HEK293T (cell line): Measurements from ENCODE around the gene KIF4A.

ENCODE experiments used
- CTCF ChIA-PET: fragments of 350-600 bp; formaldehyde crosslinking; extraction: SDS; loops from one replicate; lab custom pipeline; 2021; ENCODE audit warnings: antibody characterized with exemption, inconsistent platforms; lab: Yijun Ruan, JAX
- POLR2A ChIA-PET: fragments of 350-600 bp; formaldehyde crosslinking; extraction: SDS; loops from one replicate; lab custom pipeline; 2020; ENCODE audit warnings: antibody characterized with exemption, inconsistent platforms; lab: Yijun Ruan, JAX
- DNase-seq: peaks from one replicate; pipeline ENCODE4 v3.0.0; 2012; ENCODE audit warnings: mixed read lengths; ENCODE audit errors: extremely low spot score
- ARNT ChIP-seq: fragments of 450-650 bp; IDR thresholded peaks from 2 replicates; pipeline ENCODE4 v1.6.1; 2017; ENCODE audit warnings: mild to moderate bottlenecking
- BHLHE40 ChIP-seq: fragments of 450-650 bp; IDR thresholded peaks from 2 replicates; pipeline ENCODE4 v1.6.1; 2016; ENCODE audit warnings: mild to moderate bottlenecking, moderate library complexity, borderline replicate concordance
- CTBP1 ChIP-seq: fragments of 450-650 bp; IDR thresholded peaks from 2 replicates; pipeline ENCODE4 v1.6.1; 2016; ENCODE audit warnings: borderline replicate concordance
- ELF4 ChIP-seq: fragments of 450-650 bp; IDR thresholded peaks from 2 replicates; pipeline ENCODE4 v1.6.1; 2017; ENCODE audit warnings: antibody characterized with exemption
- FOXA1 ChIP-seq: fragments of 450-650 bp; IDR thresholded peaks from 2 replicates; pipeline ENCODE4 v1.6.1; 2016; ENCODE audit warnings: mild to moderate bottlenecking
- FOXK2 ChIP-seq: fragments of 450-650 bp; IDR thresholded peaks from 2 replicates; pipeline ENCODE4 v1.6.1; 2016; ENCODE audit warnings: mild to moderate bottlenecking
- FOXM1 ChIP-seq: fragments of 450-650 bp; IDR thresholded peaks from 2 replicates; pipeline ENCODE4 v1.6.1; 2017; ENCODE audit warnings: mild to moderate bottlenecking, borderline replicate concordance
- HDGF ChIP-seq: fragments of 450-650 bp; IDR thresholded peaks from 2 replicates; pipeline ENCODE4 v1.6.1; 2017; ENCODE audit warnings: antibody characterized with exemption, borderline replicate concordance
- L3MBTL2 ChIP-seq: fragments of 450-650 bp; conservative IDR thresholded peaks from 2 replicates; pipeline ENCODE4 v1.6.1; 2016; ENCODE audit warnings: mild to moderate bottlenecking
- LEF1 ChIP-seq: fragments of 450-650 bp; IDR thresholded peaks from 2 replicates; pipeline ENCODE4 v1.6.1; 2017; ENCODE audit warnings: mild to moderate bottlenecking, borderline replicate concordance
- NFRKB ChIP-seq: fragments of 450-650 bp; IDR thresholded peaks from 2 replicates; pipeline ENCODE4 v1.6.1; 2016; ENCODE audit warnings: mild to moderate bottlenecking, moderate library complexity
- PKNOX1 ChIP-seq: fragments of 450-650 bp; IDR thresholded peaks from 2 replicates; pipeline ENCODE4 v1.6.1; 2016
- SP1 ChIP-seq: fragments of 450-650 bp; IDR thresholded peaks from 2 replicates; pipeline ENCODE4 v1.6.1; 2017
- SUZ12 ChIP-seq: fragments of 450-650 bp; IDR thresholded peaks from 2 replicates; pipeline ENCODE4 v1.6.1; 2016; ENCODE audit warnings: mild to moderate bottlenecking
- TARDBP ChIP-seq: fragments of 450-650 bp; IDR thresholded peaks from 2 replicates; pipeline ENCODE4 v1.6.1; 2016
- ZNF384 ChIP-seq: fragments of 450-650 bp; IDR thresholded peaks from 2 replicates; pipeline ENCODE4 v1.6.1; 2016

The KIF4A gene

GRCh38 chrX:70445951-70446350, 156.0 kb downstream of the KIF4A start:
- DNase-seq: no peak
- TF ChIP-seq FOXK2: no peak
- TF ChIP-seq CTBP1: no peak
- no peak for TF ChIP-seq SP1
- no peak for TF ChIP-seq L3MBTL2
- TF ChIP-seq LEF1: no peak
- TF ChIP-seq SUZ12: no peak
- no peak for TF ChIP-seq NFRKB
- ChIA-PET POLR2A (no interaction called here), CTCF (interaction anchor here (1.2 kb wide), 1 partner anchor 108 kb away, joined by 3 read pairs; no protein-coding TSS in a partner anchor)

GRCh38 chrX:70446380-70447350, 156.8 kb downstream of the KIF4A start:
- TF ChIP-seq ARNT (no peak), NFRKB (no peak), ELF4 (no peak), HDGF (no peak), L3MBTL2 (no peak), FOXM1 (no peak), SP1 (no peak), BHLHE40 (no peak), FOXA1 (no peak), PKNOX1 (no peak), LEF1 (no peak)
- DNase-seq: peak; percentile 3
- ChIA-PET CTCF (no interaction called here), POLR2A (no interaction called here)

- DNase-seq: no peak
- no peak for TF ChIP-seq NFRKB
- TF ChIP-seq SP1: no peak
- no peak for TF ChIP-seq HDGF
- TF ChIP-seq FOXA1: no peak
- no peak for TF ChIP-seq PKNOX1
- TF ChIP-seq LEF1: no peak
- TF ChIP-seq CTBP1: no peak
- TF ChIP-seq TARDBP: no peak
- TF ChIP-seq L3MBTL2: no peak
- TF ChIP-seq ELF4: no peak
- TF ChIP-seq FOXK2: no peak
- TF ChIP-seq ZNF384: no peak
- TF ChIP-seq BHLHE40: no peak
- no peak for TF ChIP-seq SUZ12
- TF ChIP-seq FOXM1: no peak
- TF ChIP-seq ARNT: no peak
- ChIA-PET CTCF (no interaction called here), POLR2A (no interaction called here)
These were observed 159.6 kb downstream of the KIF4A start for GRCh38 chrX:70449457-70449966.

GRCh38 chrX:70452143-70452733, 162.3 kb downstream of the KIF4A start:
- ChIA-PET POLR2A (interaction anchor here (1.0 to 2.0 kb wide), 4 partner anchors 9 to 30 kb away, joined by 3 to 8 read pairs (median 4); no protein-coding TSS in a partner anchor), CTCF (interaction anchor here (0.7 to 2.0 kb wide), 7 partner anchors 9 to 319 kb away, joined by 3 to 8 read pairs (median 3); partner anchors contain the start of genes GDPD2 and IGBP1)
- DNase-seq: peak; percentile 65
- TF ChIP-seq LEF1 (no peak), SP1 (no peak), HDGF (no peak), ARNT (no peak), CTBP1 (no peak), PKNOX1 (no peak), ZNF384 (no peak), SUZ12 (no peak), L3MBTL2 (no peak), FOXM1 (no peak)

GRCh38 chrX:70453024-70453618, 163.2 kb downstream of the KIF4A start:
- TF ChIP-seq FOXK2 (no peak), BHLHE40 (no peak), HDGF (no peak), ARNT (no peak), PKNOX1 (no peak), L3MBTL2 (no peak), FOXM1 (no peak), ZNF384 (no peak), TARDBP (no peak), SUZ12 (no peak), NFRKB (no peak), CTBP1 (no peak)
- ChIA-PET CTCF (interaction anchor here (0.7 to 2.0 kb wide), 5 partner anchors 9 to 320 kb away, joined by 3 to 8 read pairs (median 3); partner anchors contain the start of gene IGBP1), POLR2A (interaction anchor here (2.0 kb wide), 1 partner anchor 19 kb away, joined by 8 read pairs; no protein-coding TSS in a partner anchor)
- no peak for DNase-seq
